Esophagus (tissue), 2 donors: ENCODE measurements around the gene PYHIN1. TPM values are rescaled to one million over a fixed set of nuclear protein-coding genes. Genes with fewer than 3 reads are reported as not detected.
"Not testable (repeated sequence)": the region's sequence is repeated elsewhere in the genome, so short reads cannot be mapped to it uniquely, and the experiment has no call there.

Experiments
- H3K27ac ChIP-seq, 2 donors: one replicate each; pipeline ENCODE4 v1.5.1; 2013; ENCODE audit warnings: low read depth in 2 of 2, mild to moderate bottlenecking in 2 of 2, inconsistent platforms in 1 of 2, low read length in 1 of 2, moderate library complexity in 1 of 2
- H3K27me3 ChIP-seq, 2 donors: one replicate each; pipeline ENCODE4 v1.6.1; 2013; ENCODE audit warnings: low read length in 2 of 2, control low read depth in 1 of 2, mild to moderate bottlenecking in 1 of 2; ENCODE audit not compliant: insufficient read depth in 2 of 2, control insufficient read depth in 1 of 2
- H3K36me3 ChIP-seq, 2 donors: one replicate each; pipeline ENCODE4 v1.6.1; 2013; ENCODE audit warnings: low read length in 1 of 2; ENCODE audit not compliant: control insufficient read depth in 2 of 2, insufficient read depth in 2 of 2
- H3K4me1 ChIP-seq, 2 donors: one replicate each; pipeline ENCODE4 v1.6.1; 2013; ENCODE audit warnings: low read length in 1 of 2; ENCODE audit not compliant: control insufficient read depth in 2 of 2, insufficient read depth in 2 of 2
- H3K4me3 ChIP-seq, 2 donors: one replicate each; pipeline ENCODE4 v1.5.1; 2013; ENCODE audit warnings: low read length in 2 of 2, mild to moderate bottlenecking in 2 of 2, low read depth in 1 of 2, moderate library complexity in 1 of 2
- H3K9me3 ChIP-seq, 2 donors: one replicate each; pipeline ENCODE4 v1.6.1; 2013; ENCODE audit warnings: mild to moderate bottlenecking in 2 of 2, low read depth in 1 of 2, low read length in 1 of 2, moderate library complexity in 1 of 2; ENCODE audit not compliant: control insufficient read depth in 2 of 2, insufficient read depth in 1 of 2
- WGBS, 2 donors: extraction: QIAGEN DNeasy Blood & Tissue Kit; methylation state at CpG; one replicate each; pipeline ENCODE4 v1.1.7; 2013; 5-methylcytosine and 5-hydroxymethylcytosine counted together
- polyA plus RNA-seq, 2 donors: library from polyadenylated mRNA; stranded (reverse); fragments of 200-250 nt; gene quantifications; one replicate each; pipeline ENCODE4 v1.2.3, GENCODE V29; 2013
- donor health status: healthy with polysubstance abuse.
- donor health status: Bipolar disorder and iron deficiency.

Gene PYHIN1
- polyA plus RNA-seq, 2 donors = 0.28 to 0.31 TPM

DNA sequence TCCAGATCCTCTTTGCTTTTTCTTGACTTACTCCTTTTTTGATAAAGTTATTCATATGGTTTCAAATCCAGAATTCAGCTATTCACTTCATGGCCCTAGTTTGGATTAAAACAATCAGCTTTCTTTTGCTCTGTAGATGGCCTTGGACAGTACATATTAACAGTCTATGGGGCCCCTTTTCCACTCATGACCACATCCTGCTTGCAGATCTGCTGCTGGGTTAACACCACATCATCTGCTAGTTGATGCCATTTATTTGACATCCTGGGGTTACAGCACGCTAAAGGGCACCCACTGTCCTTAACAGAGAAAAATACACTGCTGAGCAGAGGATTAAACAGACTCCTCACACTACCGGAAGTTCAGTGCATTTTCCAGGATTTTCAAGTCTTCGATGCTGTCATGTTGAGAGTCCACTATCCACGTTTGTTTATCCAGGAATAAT lies 77.4 kb downstream of the PYHIN1 start:
- H3K27ac ChIP-seq = peak overlapping the region; percentile 31 to 86
- H3K36me3 ChIP-seq = no peaks in the 10 kb centered on the region
- no peak overlapping the region for H3K4me3 ChIP-seq
- no peaks in the 10 kb centered on the region for H3K4me1 ChIP-seq
- no peaks in the 10 kb centered on the region for H3K9me3 ChIP-seq
- no peaks in the 10 kb centered on the region for H3K27me3 ChIP-seq
- WGBS, 2 donors = 49 to 51% methylated on average over 4 of the region's 4 CpGs

- H3K4me1 ChIP-seq = no peaks in the 10 kb centered on the region
- WGBS, 2 donors = 27 to 32% methylated on average over 2 of the region's 2 CpGs
Observed at GRCh38 chr1:159009287-159009686, 77.9 kb downstream of the PYHIN1 start.

DNA sequence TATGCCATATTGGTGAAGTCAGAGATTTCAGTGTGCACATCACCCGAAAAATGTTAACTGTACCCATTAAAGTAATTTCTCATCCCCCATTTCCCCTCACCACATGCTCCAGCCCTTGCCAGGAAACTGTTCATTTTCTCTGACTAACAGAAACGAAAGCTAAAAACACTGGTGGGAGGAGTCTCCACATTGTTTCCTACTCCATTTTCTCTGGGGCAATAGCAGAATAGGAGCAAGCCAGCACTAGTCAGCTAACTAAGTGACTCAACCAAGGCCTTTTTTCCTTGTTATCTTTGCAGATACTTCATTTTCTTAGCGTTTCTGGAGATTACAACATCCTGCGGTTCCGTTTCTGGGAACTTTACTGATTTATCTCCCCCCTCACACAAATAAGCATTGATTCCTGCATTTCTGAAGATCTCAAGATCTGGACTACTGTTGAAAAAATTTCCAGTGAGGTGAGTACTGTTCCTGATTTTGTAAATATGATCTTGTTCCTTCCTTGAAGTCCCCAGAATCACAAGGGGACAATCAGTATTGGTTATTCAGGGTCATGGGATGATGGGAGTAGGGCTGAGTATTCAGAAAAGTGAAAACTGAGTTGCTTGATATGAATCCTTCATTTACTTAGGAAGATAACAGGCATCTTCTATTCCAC lies 78.5 kb downstream of the PYHIN1 start, which contains the start of gene IFI16:
IFI16 (plus strand) TSS at position 204 of the 658 bp plus-strand sequence. CDS start 4,774 bp downstream, outside the sequence.
- H3K9me3 ChIP-seq = no peaks in the 10 kb centered on the region
- no peaks in the 10 kb centered on the region for H3K27me3 ChIP-seq
- H3K4me3 ChIP-seq = peak within 1 kb of the TSS; percentile 49 to 79
- H3K27ac ChIP-seq = peak within 1 kb of the TSS; percentile 49 to 91
- 7 to 13% methylated on average over 5 of the region's 5 CpGs for WGBS, 2 donors
- H3K4me1 ChIP-seq = no peaks in the 10 kb centered on the region
- H3K36me3 ChIP-seq = no peaks in the 10 kb centered on the region

More at GRCh38 chr1:159009287-159009686, 77.9 kb downstream of the PYHIN1 start:
- no peaks in the 10 kb centered on the region for H3K9me3 ChIP-seq
- peak overlapping the region; percentile 47 to 91 for H3K27ac ChIP-seq
- peak overlapping the region in 1 of 2 donors; percentile 79 for H3K4me3 ChIP-seq
- H3K27me3 ChIP-seq = no peaks in the 10 kb centered on the region
- no peaks in the 10 kb centered on the region for H3K36me3 ChIP-seq

GRCh38 chr1:159010391-159010790 lies 79.0 kb downstream of the PYHIN1 start:
- no peaks in the 10 kb centered on the region for H3K27me3 ChIP-seq
- 7 to 14% methylated on average over 5 of the region's 5 CpGs for WGBS, 2 donors

GRCh38 chr1:159011001-159011400 lies 79.6 kb downstream of the PYHIN1 start:
- Histone ChIP-seq H3K27ac (peak overlapping the region; percentile 4 to 73), H3K4me3 (peak overlapping the region; percentile 43 to 79)
- H3K9me3 ChIP-seq, H3K27me3 ChIP-seq, H3K4me1 ChIP-seq, H3K36me3 ChIP-seq: not testable (repeated sequence)
- 12 to 23% methylated on average over 9 of the region's 9 CpGs for WGBS, 2 donors

More at GRCh38 chr1:159010391-159010790, 79.0 kb downstream of the PYHIN1 start:
- H3K4me3 ChIP-seq = peak overlapping the region; percentile 49 to 79
- no peaks in the 10 kb centered on the region for H3K4me1 ChIP-seq
- no peaks in the 10 kb centered on the region for H3K9me3 ChIP-seq
- no peaks in the 10 kb centered on the region for H3K36me3 ChIP-seq
- peak overlapping the region in 1 of 2 donors; percentile 91 for H3K27ac ChIP-seq

DNA sequence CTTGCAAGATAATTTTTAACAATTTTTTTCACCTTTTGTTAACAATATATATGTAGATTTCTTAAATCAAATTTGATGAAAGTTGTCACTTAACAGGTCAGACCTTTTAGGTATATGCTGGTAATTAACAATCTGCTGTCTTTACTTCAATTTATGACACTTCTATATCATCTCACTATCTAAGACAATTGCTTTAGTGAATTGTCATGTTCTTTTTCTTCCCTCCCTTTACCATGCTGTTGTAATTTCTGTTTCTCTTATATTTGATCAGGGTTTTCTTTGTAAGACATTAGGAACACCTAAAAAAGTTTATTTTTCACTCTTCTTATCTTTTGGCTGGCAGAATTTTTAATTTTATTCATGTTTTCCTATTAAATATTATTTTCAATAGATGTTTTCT lies 80.4 kb downstream of the PYHIN1 start:
- Histone ChIP-seq H3K4me3 (peak overlapping the region in 1 of 2 donors; percentile 28), H3K9me3 (no peaks in the 10 kb centered on the region), H3K36me3 (peaks cover 0 to 1% of the 10 kb centered on the region in 2 donors), H3K27ac (no peak overlapping the region), H3K27me3 (no peaks in the 10 kb centered on the region), H3K4me1 (peaks cover 0 to 2% of the 10 kb centered on the region in 2 donors)

GRCh38 chr1:159012495-159012894 lies 81.1 kb downstream of the PYHIN1 start:
- peak overlapping the region; percentile 4 to 28 for H3K4me3 ChIP-seq
- no peaks in the 10 kb centered on the region for H3K9me3 ChIP-seq
- H3K4me1 ChIP-seq = peaks cover 0 to 2% of the 10 kb centered on the region in 2 donors
- H3K36me3 ChIP-seq = peaks cover 2 to 3% of the 10 kb centered on the region in 2 donors
- H3K27ac ChIP-seq = peak overlapping the region; percentile 30 to 37
- H3K27me3 ChIP-seq = no peaks in the 10 kb centered on the region
- 15 to 30% methylated on average over 6 of the region's 6 CpGs for WGBS, 2 donors

DNA sequence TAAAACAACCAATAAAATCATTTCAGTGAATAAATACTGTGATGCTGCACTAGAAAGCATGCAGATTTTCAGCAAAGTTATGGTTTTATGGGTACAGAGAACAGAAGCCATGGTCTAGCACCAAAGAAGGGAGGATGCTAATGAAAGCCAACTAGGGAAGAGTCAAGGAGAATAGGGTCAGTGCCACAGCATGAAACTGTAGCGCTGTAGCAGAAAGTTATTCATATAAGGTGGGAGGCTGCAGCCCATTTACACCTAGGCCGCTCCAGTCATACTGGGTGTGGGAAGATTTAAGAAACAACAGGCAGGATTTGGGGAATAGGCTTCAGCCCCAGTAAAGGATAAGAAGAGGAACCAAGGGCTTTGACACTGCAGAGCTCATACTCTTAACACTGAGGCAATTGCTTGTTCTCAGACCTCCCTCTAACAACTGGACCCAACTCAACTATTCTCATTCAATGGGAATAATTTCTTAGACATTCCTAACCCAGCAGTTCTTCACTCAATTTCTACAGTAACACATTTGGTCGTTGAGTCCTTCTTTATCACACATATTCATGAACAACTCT lies 82.7 kb downstream of the PYHIN1 start:
- Histone ChIP-seq H3K36me3 (peaks cover 2 to 3% of the 10 kb centered on the region in 2 donors), H3K27me3 (no peaks in the 10 kb centered on the region), H3K9me3 (no peaks in the 10 kb centered on the region), H3K27ac (no peak overlapping the region), H3K4me3 (no peak overlapping the region), H3K4me1 (peaks cover 0 to 2% of the 10 kb centered on the region in 2 donors)
- 83 to 90% methylated on average over 3 of the region's 3 CpGs for WGBS, 2 donors

DNA sequence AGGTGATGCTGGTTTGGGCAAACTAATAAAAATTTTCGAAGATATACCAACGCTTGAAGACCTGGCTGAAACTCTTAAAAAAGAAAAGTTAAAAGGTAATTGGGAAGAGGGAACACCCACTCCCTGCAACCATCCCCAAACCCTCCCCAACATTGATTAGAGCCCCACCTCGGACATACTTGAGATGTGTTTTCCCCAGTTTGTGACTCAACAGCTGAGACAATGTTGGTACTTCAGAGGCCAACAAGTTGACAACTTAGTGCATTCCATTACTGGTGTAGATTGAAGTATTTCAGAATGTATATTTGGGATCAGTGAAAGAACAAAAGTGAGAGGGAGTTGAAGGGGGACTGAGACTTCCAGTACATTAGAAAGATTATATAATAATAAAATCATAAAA lies 83.5 kb downstream of the PYHIN1 start:
- no peaks in the 10 kb centered on the region for H3K27me3 ChIP-seq
- peaks cover 2 to 3% of the 10 kb centered on the region in 2 donors for H3K36me3 ChIP-seq
- whole genome bisulfite sequencing, 2 donors = 73 to 75% methylated on average over 3 of the region's 3 CpGs
- H3K4me1 ChIP-seq = peaks cover 0 to 2% of the 10 kb centered on the region in 2 donors
- no peaks in the 10 kb centered on the region for H3K9me3 ChIP-seq
- H3K4me3 ChIP-seq = no peak overlapping the region
- no peak overlapping the region for H3K27ac ChIP-seq
